GM13977 (cell line): ENCODE data around the gene LNX2.

Source experiments
- DNase-seq: peaks from one replicate; pipeline ENCODE4 v3.0.0; 2012; ENCODE audit warnings: low spot score
- CTCF ChIP-seq: IDR thresholded peaks from 2 replicates; pipeline ENCODE4 v1.5.1; 2012; ENCODE audit warnings: mild to moderate bottlenecking, control low read depth; ENCODE audit not compliant: insufficient read depth; ENCODE audit errors: extremely low read depth, missing control alignments
- in situ Hi-C: fragments of 300-500 bp; cut with MboI; formaldehyde crosslinking; loops from one replicate; pipeline ENCODE4 v1.12.0; 2022; ENCODE audit warnings: low sequenced_read_pairs, low pct_unique_long_range_greater_than_20kb, mixed read lengths, inconsistent platforms; ENCODE audit not compliant: unreplicated experiment

Gene LNX2

GRCh38 chr13:27542220-27542619, 78.1 kb downstream of the LNX2 start:
- in situ Hi-C loops = no loop called here
- no peak for DNase-seq
- TF ChIP-seq CTCF = no peak

- in situ Hi-C loops = no loop called here
- no peak for TF ChIP-seq CTCF
- no peak for DNase-seq
Observed at GRCh38 chr13:27541386-27541785, 78.9 kb downstream of the LNX2 start.

- TF ChIP-seq CTCF = no peak
- no peak for DNase-seq
- in situ Hi-C loops = no loop called here
Observed at GRCh38 chr13:27536361-27537101, 83.8 kb downstream of the LNX2 start.

GRCh38 chr13:27535546-27535945, 84.8 kb downstream of the LNX2 start:
- DNase-seq = no peak
- no peak for TF ChIP-seq CTCF
- in situ Hi-C loops = no loop called here

- no peak for TF ChIP-seq CTCF
- DNase-seq = no peak
- in situ Hi-C loops = no loop called here
Observed at GRCh38 chr13:27534981-27535380, 85.3 kb downstream of the LNX2 start.

GRCh38 chr13:27534108-27534980, 86.0 kb downstream of the LNX2 start:
- TF ChIP-seq CTCF = no peak
- in situ Hi-C loops = no loop called here
- no peak for DNase-seq
